ENCODE results near the gene PSMC6. TPM values are rescaled to one million over a fixed set of nuclear protein-coding genes. Genes with fewer than 3 reads are reported as not detected.

PSMC6 gene
- total RNA-seq, 4 donors from 2014 or later, result 63.1 to 103 (median 74.1) TPM

GRCh38 chr14:52735921-52736489 lies 29.0 kb downstream of the PSMC6 start:
- Histone ChIP-seq H3K4me3 (no peak overlapping the region), H3K4me1 (peaks cover 0 to 32% (median 0%) of the 10 kb centered on the region in 3 donors), H3K27me3 (no peaks in the 10 kb centered on the region), H3K9me3 (no peaks in the 10 kb centered on the region), H3K36me3 (peaks cover 0 to 15% of the 10 kb centered on the region in 2 donors), H3K27ac (no peak overlapping the region)
- no peak for ATAC-seq
- no peak for TF ChIP-seq POLR2AphosphoS5 (IDR thresholded peaks at IDR 0.05)
- TF ChIP-seq, protein P1, sequence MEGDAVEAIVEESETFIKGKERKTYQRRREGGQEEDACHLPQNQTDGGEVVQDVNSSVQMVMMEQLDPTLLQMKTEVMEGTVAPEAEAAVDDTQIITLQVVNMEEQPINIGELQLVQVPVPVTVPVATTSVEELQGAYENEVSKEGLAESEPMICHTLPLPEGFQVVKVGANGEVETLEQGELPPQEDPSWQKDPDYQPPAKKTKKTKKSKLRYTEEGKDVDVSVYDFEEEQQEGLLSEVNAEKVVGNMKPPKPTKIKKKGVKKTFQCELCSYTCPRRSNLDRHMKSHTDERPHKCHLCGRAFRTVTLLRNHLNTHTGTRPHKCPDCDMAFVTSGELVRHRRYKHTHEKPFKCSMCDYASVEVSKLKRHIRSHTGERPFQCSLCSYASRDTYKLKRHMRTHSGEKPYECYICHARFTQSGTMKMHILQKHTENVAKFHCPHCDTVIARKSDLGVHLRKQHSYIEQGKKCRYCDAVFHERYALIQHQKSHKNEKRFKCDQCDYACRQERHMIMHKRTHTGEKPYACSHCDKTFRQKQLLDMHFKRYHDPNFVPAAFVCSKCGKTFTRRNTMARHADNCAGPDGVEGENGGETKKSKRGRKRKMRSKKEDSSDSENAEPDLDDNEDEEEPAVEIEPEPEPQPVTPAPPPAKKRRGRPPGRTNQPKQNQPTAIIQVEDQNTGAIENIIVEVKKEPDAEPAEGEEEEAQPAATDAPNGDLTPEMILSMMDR (IDR thresholded peaks at IDR 0.05), result no peak
- no peak for TF ChIP-seq EP300 (IDR thresholded peaks at IDR 0.05)
- TF ChIP-seq POLR2A (IDR thresholded peaks at IDR 0.05), result no peak
- WGBS, 2 donors (ENCODE audit: low coverage in 1 of 2), result 33 to 57% methylated on average over 1 of the region's 1 CpG

DNA sequence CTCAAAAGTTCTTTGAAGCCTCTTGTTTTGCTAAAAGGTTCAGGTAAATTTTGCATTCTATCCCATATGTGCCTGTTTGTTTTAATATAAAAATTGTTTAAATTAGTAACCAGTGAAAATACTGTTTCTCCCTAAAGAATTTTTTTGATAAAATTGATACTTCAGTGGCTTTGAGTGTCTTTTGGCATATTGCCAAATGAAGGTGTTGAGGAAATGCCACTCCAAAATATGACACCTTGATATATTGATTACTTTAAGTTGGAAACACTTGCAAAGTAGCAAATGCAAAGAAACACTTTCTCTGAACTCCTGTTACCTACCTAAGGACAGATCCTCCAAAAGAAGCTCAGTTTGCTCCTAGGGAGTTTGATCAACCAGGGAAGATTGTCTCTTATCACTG lies 31.4 kb downstream of the PSMC6 start:
- H3K27me3 ChIP-seq, result no peaks in the 10 kb centered on the region
- peaks cover 0 to 25% (median 0%) of the 10 kb centered on the region in 3 donors for H3K4me1 ChIP-seq
- no peak for ATAC-seq
- no peak overlapping the region for H3K4me3 ChIP-seq
- no peak overlapping the region for H3K27ac ChIP-seq
- H3K9me3 ChIP-seq, result no peaks in the 10 kb centered on the region
- no peak for TF ChIP-seq POLR2AphosphoS5 (IDR thresholded peaks at IDR 0.05)
- no peak for TF ChIP-seq POLR2A (IDR thresholded peaks at IDR 0.05)
- TF ChIP-seq, protein P1 (IDR thresholded peaks at IDR 0.05), result no peak
- no peak for TF ChIP-seq EP300 (IDR thresholded peaks at IDR 0.05)
- H3K36me3 ChIP-seq, result peaks cover 0 to 8% of the 10 kb centered on the region in 2 donors

DNA sequence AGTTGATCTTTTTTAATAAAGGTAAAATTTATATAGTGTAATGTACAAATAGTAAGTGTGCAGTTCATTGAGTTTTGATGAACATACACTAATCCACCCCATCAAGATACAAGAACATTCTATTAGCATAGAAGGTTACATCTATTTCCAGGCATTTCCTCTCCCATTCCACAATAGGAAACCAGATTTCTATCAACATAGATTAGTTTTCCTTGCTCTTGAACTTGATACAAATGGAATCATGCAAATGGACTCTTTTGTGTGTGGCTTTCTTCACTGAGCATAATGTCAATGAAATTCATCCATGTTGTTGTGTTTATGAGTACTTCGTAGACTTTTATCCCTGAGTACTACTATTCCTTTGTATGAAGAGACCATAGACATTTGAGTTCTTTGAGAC lies 33.8 kb downstream of the PSMC6 start:
- WGBS, 2 donors (ENCODE audit: low coverage in 1 of 2), result 87 to 100% methylated on average over 1 of the region's 1 CpG
- Histone ChIP-seq H3K36me3 (peaks cover 0 to 12% of the 10 kb centered on the region in 2 donors), H3K9me3 (no peaks in the 10 kb centered on the region), H3K4me3 (no peak overlapping the region), H3K27ac (no peak overlapping the region), H3K27me3 (no peaks in the 10 kb centered on the region), H3K4me1 (peaks cover 0 to 29% (median 0%) of the 10 kb centered on the region in 3 donors)
- TF ChIP-seq POLR2A (IDR thresholded peaks at IDR 0.05) (no peak), EP300 (IDR thresholded peaks at IDR 0.05) (no peak), POLR2AphosphoS5 (IDR thresholded peaks at IDR 0.05) (no peak)
- TF ChIP-seq, protein P1 (IDR thresholded peaks at IDR 0.05), result no peak
- no peak for ATAC-seq

DNA sequence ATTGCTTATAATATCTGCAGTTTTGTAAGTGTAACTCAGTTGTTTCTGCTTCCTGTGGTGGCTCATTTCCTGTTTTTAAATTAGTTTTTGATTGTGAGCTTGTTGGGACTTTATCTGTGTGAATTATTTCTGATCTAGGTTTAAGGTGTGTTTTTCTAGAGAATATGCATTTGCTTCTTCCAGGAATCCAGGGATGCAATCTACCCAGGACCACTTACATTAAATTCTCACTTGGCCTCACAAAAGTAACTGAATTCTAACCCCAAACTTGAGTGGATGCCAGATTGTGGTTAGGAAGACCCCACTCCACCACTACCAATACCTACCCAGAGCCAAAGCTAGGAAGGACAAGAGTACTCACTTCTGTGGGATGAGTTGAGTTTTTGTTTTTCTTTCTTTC lies 34.9 kb downstream of the PSMC6 start:
- TF ChIP-seq POLR2AphosphoS5 (IDR thresholded peaks at IDR 0.05), result no peak
- TF ChIP-seq EP300 (IDR thresholded peaks at IDR 0.05), result no peak
- TF ChIP-seq, protein P1 (IDR thresholded peaks at IDR 0.05), result no peak
- no peak for TF ChIP-seq POLR2A (IDR thresholded peaks at IDR 0.05)
- Histone ChIP-seq H3K4me3 (no peak overlapping the region), H3K27me3 (no peaks in the 10 kb centered on the region), H3K27ac (peak overlapping the region in 1 of 4 donors; percentile 9), H3K9me3 (no peaks in the 10 kb centered on the region), H3K4me1 (peaks cover 0 to 20% (median 0%) of the 10 kb centered on the region in 3 donors), H3K36me3 (peaks cover 0 to 18% of the 10 kb centered on the region in 2 donors)
- ATAC-seq, result no peak

DNA sequence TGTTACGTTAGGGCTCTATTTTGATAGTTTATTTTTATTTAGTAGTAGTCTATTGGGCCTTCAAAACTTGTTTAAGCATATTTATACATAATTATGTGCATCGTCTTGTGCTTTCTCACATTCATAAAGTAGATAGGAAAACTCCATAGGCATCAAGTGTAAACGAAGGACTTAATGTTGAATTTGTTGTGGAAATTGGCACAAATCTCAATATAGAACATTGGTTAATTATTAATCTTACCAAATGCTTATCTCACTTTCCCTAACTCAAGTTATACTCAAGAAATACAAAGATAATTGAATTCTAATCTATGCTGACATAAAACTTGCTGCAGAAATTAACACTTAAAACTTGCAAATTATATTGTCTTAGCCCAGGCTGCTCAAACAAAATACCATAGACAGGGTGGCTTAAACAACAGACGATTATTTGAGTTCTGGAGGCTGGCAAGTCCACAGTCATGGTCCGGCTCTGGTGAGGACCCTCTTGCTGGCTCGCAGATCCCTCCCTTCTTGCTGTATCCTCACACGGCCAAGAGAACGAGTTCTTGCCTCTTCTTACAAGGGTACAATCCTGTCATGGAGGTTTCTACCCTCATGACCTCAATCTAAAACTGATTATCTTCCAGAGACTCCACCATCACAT lies 41.8 kb downstream of the PSMC6 start:
- no peaks in the 10 kb centered on the region for H3K27me3 ChIP-seq
- H3K9me3 ChIP-seq, result no peaks in the 10 kb centered on the region
- 89 to 92% methylated on average over 5 to 8 of the region's 8 CpGs for WGBS, 2 donors (ENCODE audit: low coverage in 1 of 2)
- no peak overlapping the region for H3K4me3 ChIP-seq
- peaks cover 0 to 6% (median 0%) of the 10 kb centered on the region in 3 donors for H3K4me1 ChIP-seq
- no peak overlapping the region for H3K27ac ChIP-seq
- peaks cover 0 to 72% of the 10 kb centered on the region in 2 donors for H3K36me3 ChIP-seq
- TF ChIP-seq EP300 (IDR thresholded peaks at IDR 0.05), result no peak
- no peak for TF ChIP-seq POLR2A (IDR thresholded peaks at IDR 0.05)
- TF ChIP-seq POLR2AphosphoS5 (IDR thresholded peaks at IDR 0.05), result no peak
- TF ChIP-seq, protein P1 (IDR thresholded peaks at IDR 0.05), result no peak
- ATAC-seq, result no peak

All from gastroesophageal sphincter (tissue), 4 donors.